Motor neuron (in vitro differentiated cells): ENCODE results near the gene ANO7. TPM values are rescaled to one million over a fixed set of nuclear protein-coding genes. Genes with fewer than 3 reads are reported as not detected.

Experiments
- ATAC-seq, 8 experiments: fragments of 200-7000 bp; cut with Tn5 transposase; replicated peaks in 6 of 8; 2 replicates each; pipeline ENCODE4 v1.8.0; 2021; ENCODE audit warnings: mild to moderate bottlenecking in 8 of 8, moderate library complexity in 8 of 8
- H3K27ac ChIP-seq, 2 donors: fragments of 250-450 bp; sonication (Bioruptor Pico); 2 replicates each; pipeline ENCODE4 v1.9.0; 2021; ENCODE audit warnings: antibody characterized with exemption in 2 of 2, mild to moderate bottlenecking in 2 of 2, moderate library complexity in 1 of 2
- H3K4me1 ChIP-seq, 2 donors: fragments of 250-450 bp; sonication (Bioruptor Pico); replicated peaks in 1 of 2; 2 replicates each; pipeline ENCODE4 v1.6.1; 2021; ENCODE audit warnings: antibody characterized with exemption in 2 of 2, mild to moderate bottlenecking in 2 of 2, moderate library complexity in 1 of 2
- H3K4me3 ChIP-seq, 5 donors: fragments of 250-450 bp; sonication (Bioruptor Pico); 2 replicates each; pipeline ENCODE4 v1.9.0; 2021; ENCODE audit warnings: antibody characterized with exemption in 5 of 5, mild to moderate bottlenecking in 5 of 5, moderate library complexity in 4 of 5
- WGBS, 10 experiments: fragments of 450-650 bp; shearing (Covaris generic); methylation state at CpG; one replicate each; pipeline ENCODE4 v1.0.0; 2022; 5-methylcytosine and 5-hydroxymethylcytosine counted together
- in situ Hi-C, 9 experiments: fragments of 400-800 bp; cut with MboI; loops; one replicate each; pipeline ENCODE4 v1.15.0; 2021; ENCODE audit warnings: low sequenced_read_pairs in 9 of 9, low pct_unique_long_range_greater_than_20kb in 2 of 9; ENCODE audit not compliant: unreplicated experiment in 9 of 9
- total RNA-seq, 8 experiments: library from RNA; unstranded; fragments of 300-600 nt; gene quantifications; 2 replicates each; pipeline versions ENCODE4 v1.2.3 to v1.2.4, GENCODE V29; 2022

ANO7 gene
- total RNA-seq, 8 experiments from 2014 or later = 0.54 to 3.2 (median 1.7) TPM

DNA sequence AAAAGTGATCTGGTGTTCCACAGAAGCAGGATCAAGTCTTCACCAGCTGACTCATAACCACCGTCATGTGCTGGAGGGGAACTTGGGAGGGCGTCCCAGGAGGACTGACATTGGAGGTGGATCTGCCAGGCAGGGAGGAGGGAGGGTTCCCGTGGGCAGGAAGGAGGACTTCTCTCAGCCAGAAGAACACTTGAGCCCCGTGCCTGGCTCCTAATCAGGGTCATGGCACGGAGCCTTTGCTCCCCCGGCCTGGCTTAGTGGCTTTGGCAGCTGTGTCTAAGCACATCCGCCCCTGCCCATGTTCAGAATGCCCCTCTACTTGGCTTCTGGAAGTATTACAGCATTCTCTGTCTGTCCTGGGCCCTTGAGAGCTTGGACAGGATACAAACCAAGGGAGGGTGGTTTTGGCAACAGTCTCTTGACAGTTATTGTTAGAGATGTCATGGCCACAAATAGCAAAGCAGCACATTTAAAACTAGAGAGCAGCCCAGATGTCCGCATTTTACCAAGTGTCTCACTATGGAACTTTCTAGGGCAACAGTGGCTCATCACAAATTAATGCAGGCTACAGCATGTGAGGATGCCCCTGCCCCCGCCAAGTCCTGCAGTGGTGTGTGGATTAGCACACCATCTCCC, 26.7 kb upstream of the ANO7 start:
- H3K4me1 ChIP-seq = no peaks in the 10 kb centered on the region
- no peak overlapping the region for H3K4me3 ChIP-seq
- in situ Hi-C loops = no loop called here
- H3K27ac ChIP-seq = no peak overlapping the region
- 10 to 100% (median 59%) methylated on average over 1 to 7 of the region's 9 CpGs; no CpG with 5 or more reads in 2 of the 10 experiments for WGBS, 10 experiments
- peak in 2 of 8 experiments; percentile 81 to 92 for ATAC-seq

- ATAC-seq = no peak
- H3K27ac ChIP-seq = no peak overlapping the region
- H3K4me1 ChIP-seq = no peaks in the 10 kb centered on the region
- H3K4me3 ChIP-seq = no peak overlapping the region
- in situ Hi-C loops = no loop called here
- WGBS, 10 experiments = 40 to 100% (median 72%) methylated on average over 1 to 3 of the region's 3 CpGs; no CpG with 5 or more reads in 1 of the 10 experiments
Measured at GRCh38 chr2:241163601-241164118, 24.8 kb upstream of the ANO7 start.

- WGBS, 10 experiments = 93 to 100% (median 97%) methylated on average over 1 to 11 of the region's 15 CpGs; no CpG with 5 or more reads in 6 of the 10 experiments
- in situ Hi-C loops = no loop called here
- no peaks in the 10 kb centered on the region for H3K4me1 ChIP-seq
- no peak for ATAC-seq
- H3K27ac ChIP-seq = no peak overlapping the region
- H3K4me3 ChIP-seq = no peak overlapping the region
Measured at GRCh38 chr2:241168366-241168765, 20.1 kb upstream of the ANO7 start.

DNA sequence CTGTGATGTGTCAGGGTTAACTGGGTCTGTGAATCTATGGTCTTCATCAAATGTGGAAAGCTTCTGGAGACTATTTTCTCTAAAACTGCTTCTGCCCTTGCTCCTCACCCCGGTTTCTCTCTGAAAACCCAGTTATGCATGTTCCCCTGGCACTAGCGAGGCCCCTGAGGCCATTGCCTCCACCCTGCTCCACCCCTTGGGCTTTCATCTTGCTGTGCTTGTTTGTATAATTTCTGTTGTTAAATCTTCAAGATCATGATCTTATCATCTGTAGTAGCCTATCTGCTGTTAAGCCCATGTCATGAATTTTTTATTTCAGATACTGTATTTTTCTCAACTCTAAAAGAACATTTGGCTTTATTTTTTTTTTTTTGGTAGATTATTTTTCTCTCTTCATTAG, 14.9 kb upstream of the ANO7 start:
- H3K27ac ChIP-seq = no peak overlapping the region
- in situ Hi-C loops = no loop called here
- 0 to 100% (median 83%) methylated on average over 1 to 2 of the region's 2 CpGs for WGBS, 10 experiments
- no peaks in the 10 kb centered on the region for H3K4me1 ChIP-seq
- ATAC-seq = peak in 3 of 8 experiments; percentile 41 to 80 (median 71)
- H3K4me3 ChIP-seq = no peak overlapping the region

- Histone ChIP-seq H3K4me1 (no peaks in the 10 kb centered on the region), H3K27ac (no peak overlapping the region), H3K4me3 (no peak overlapping the region)
- in situ Hi-C loops = no loop called here
- WGBS, 10 experiments = 75 to 100% (median 94%) methylated on average over 3 to 9 of the region's 12 CpGs; no CpG with 5 or more reads in 1 of the 10 experiments
- ATAC-seq = no peak
Measured at GRCh38 chr2:241177526-241178334, 10.7 kb upstream of the ANO7 start.

- no peak overlapping the region for H3K27ac ChIP-seq
- 30 to 100% (median 67%) methylated on average over 1 to 3 of the region's 4 CpGs; no CpG with 5 or more reads in 1 of the 10 experiments for WGBS, 10 experiments
- ATAC-seq = no peak
- H3K4me3 ChIP-seq = no peak overlapping the region
- in situ Hi-C loops = no loop called here
- no peaks in the 10 kb centered on the region for H3K4me1 ChIP-seq
Measured at GRCh38 chr2:241178961-241179360, 9.5 kb upstream of the ANO7 start.

- 0 to 100% (median 80%) methylated on average over 1 to 4 of the region's 4 CpGs for WGBS, 10 experiments
- no peaks in the 10 kb centered on the region for H3K4me1 ChIP-seq
- H3K4me3 ChIP-seq = no peak overlapping the region
- in situ Hi-C loops = no loop called here
- peak in 2 of 8 experiments; percentile 88 to 92 for ATAC-seq
- no peak overlapping the region for H3K27ac ChIP-seq
Measured at GRCh38 chr2:241179899-241180298, 8.6 kb upstream of the ANO7 start.

DNA sequence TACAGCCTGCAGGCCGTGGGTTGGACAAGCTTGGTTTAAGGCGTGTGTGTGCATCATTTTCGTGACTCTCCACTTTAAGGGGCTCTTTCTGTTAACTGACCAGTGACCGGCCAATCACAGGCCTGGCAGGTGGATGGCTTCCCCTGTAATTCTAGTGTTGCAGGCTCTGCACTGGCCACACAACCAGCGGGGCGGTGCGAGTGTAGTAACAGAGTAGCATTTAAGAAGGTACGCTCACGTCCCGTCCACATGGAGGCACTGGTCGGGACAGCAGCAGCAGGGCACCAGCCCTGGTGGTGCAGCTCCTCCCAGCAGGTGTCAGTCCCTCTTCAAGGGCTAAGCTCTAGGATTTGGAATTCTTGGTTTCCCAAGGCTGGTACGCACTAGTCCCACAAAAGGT, 8.0 kb upstream of the ANO7 start:
- in situ Hi-C loops = no loop called here
- no peaks in the 10 kb centered on the region for H3K4me1 ChIP-seq
- no peak overlapping the region for H3K4me3 ChIP-seq
- ATAC-seq = peak in 1 of 8 experiments; percentile 18
- 60 to 90% (median 80%) methylated on average over 2 to 9 of the region's 12 CpGs; no CpG with 5 or more reads in 5 of the 10 experiments for WGBS, 10 experiments
- no peak overlapping the region for H3K27ac ChIP-seq

GRCh38 chr2:241182126-241182525, 6.4 kb upstream of the ANO7 start:
- no peak for ATAC-seq
- no peak overlapping the region for H3K27ac ChIP-seq
- no peaks in the 10 kb centered on the region for H3K4me1 ChIP-seq
- WGBS, 10 experiments = 83 to 100% (median 95%) methylated on average over 1 to 2 of the region's 3 CpGs; no CpG with 5 or more reads in 6 of the 10 experiments
- in situ Hi-C loops = no loop called here
- no peak overlapping the region for H3K4me3 ChIP-seq

DNA sequence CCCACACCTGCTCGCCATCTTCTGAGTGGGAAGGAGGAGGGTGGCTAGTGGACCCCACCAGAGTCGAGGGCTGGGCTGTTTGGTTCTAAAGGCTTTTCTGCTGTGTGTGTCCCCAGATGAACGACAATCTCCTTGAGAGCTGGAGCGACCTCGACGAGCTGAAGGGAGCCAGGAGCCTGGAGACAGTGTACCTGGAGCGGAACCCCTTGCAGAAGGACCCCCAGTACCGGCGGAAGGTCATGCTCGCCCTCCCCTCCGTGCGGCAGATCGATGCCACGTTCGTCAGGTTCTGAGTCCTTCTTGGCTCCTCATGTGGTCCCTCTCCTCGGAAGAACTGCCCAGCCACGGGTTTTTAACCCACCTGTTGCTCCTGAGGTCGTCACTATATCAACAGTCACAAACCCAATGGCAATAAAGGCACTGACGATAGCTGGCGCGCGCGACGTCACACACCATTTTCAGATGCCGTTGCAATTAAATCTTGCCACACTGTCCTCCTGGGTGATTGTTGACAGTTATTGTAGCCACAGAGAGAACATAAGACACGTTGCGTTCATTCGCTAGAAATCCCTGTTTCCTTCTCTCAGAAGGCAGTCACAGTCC, 5.8 kb upstream of the ANO7 start:
- in situ Hi-C loops = no loop called here
- Histone ChIP-seq H3K4me1 (no peaks in the 10 kb centered on the region), H3K27ac (no peak overlapping the region), H3K4me3 (no peak overlapping the region)
- ATAC-seq = no peak
- 69 to 100% (median 90%) methylated on average over 2 to 13 of the region's 28 CpGs; no CpG with 5 or more reads in 2 of the 10 experiments for WGBS, 10 experiments

GRCh38 chr2:241183221-241183620, 5.3 kb upstream of the ANO7 start:
- peaks cover 0 to 3% of the 10 kb centered on the region in 2 donors for H3K4me1 ChIP-seq
- WGBS, 10 experiments = 33 to 95% (median 85%) methylated on average over 1 to 3 of the region's 9 CpGs; no CpG with 5 or more reads in 4 of the 10 experiments
- no peak overlapping the region for H3K27ac ChIP-seq
- no peak overlapping the region for H3K4me3 ChIP-seq
- ATAC-seq = no peak
- in situ Hi-C loops = no loop called here

- Histone ChIP-seq H3K4me1 (peaks cover 0 to 3% of the 10 kb centered on the region in 2 donors), H3K27ac (no peak overlapping the region), H3K4me3 (no peak overlapping the region)
- ATAC-seq = no peak
- in situ Hi-C loops = no loop called here
- WGBS, 10 experiments = 40 to 64% methylated on average over 5 to 6 of the region's 9 CpGs; no CpG with 5 or more reads in 8 of the 10 experiments
Measured at GRCh38 chr2:241184901-241185300, 3.6 kb upstream of the ANO7 start.

DNA sequence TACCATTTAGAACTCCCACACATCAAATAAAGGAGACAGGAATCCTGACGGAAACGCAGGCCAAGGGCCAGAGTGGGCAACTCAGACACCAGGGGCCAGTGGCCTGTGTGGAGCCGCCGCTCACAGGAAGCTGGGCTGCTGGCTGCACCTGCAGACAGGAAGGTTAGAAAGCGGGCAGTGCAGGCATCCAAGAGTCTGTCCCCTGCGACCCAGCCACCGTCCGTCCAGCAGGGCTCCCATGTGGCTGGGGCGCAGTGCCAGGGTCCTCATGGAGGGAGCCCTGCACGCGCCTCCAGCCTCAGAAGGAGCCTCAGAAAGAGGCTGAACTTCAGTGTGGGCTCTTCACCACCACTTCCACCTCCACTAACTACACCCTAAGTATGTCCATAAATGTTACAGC, 2.5 kb upstream of the ANO7 start:
- in situ Hi-C loops = no loop called here
- H3K27ac ChIP-seq = no peak overlapping the region
- no peak for ATAC-seq
- H3K4me3 ChIP-seq = no peak overlapping the region
- WGBS, 10 experiments = 70 to 100% (median 83%) methylated on average over 1 to 3 of the region's 11 CpGs; no CpG with 5 or more reads in 5 of the 10 experiments
- peaks cover 0 to 3% of the 10 kb centered on the region in 2 donors for H3K4me1 ChIP-seq
